CD4-positive, alpha-beta T cell (primary cell): ENCODE results near the gene KCNA2. TPM values are rescaled to one million over a fixed set of nuclear protein-coding genes. Genes with fewer than 3 reads are reported as not detected.
A peak's percentile ranks its signal among the peaks of the same experiment; 100 is the strongest.

ENCODE experiments used
- ATAC-seq: fragments of 200-7000 bp; cut with Tn5 transposase; one replicate; pipeline ENCODE4 v1.10.0; 2022; ENCODE audit warnings: mild to moderate bottlenecking; ENCODE audit not compliant: poor library complexity
- CTCF ChIA-PET: fragments of 350-600 bp; sonication (Branson Sonifier 250); formaldehyde crosslinking; loops from one replicate; lab custom pipeline; 2021; ENCODE audit warnings: antibody characterized with exemption, inconsistent platforms; lab: Charles Lee
- POLR2A ChIA-PET: fragments of 350-600 bp; sonication (Branson Sonifier 250); formaldehyde crosslinking; loops from one replicate; lab custom pipeline; 2021; ENCODE audit warnings: antibody characterized with exemption, inconsistent platforms; lab: Charles Lee
- DNase-seq, 14 experiments: peaks; one replicate each; pipeline ENCODE4 v3.0.0-alpha.2; 2013 to 2020; ENCODE audit warnings: mixed read lengths in 2 of 14
- H3K27ac ChIP-seq, 2 donors: one replicate each; pipeline versions ENCODE4 v1.5.1 to v1.7.0; 2013; ENCODE audit warnings: low read length in 2 of 2, low read depth in 1 of 2, mild to moderate bottlenecking in 1 of 2
- H3K27me3 ChIP-seq, 2 experiments: 1 replicate in 1 of 2; 2 replicates in 1 of 2; pipeline versions ENCODE4 v1.6.1 to v1.7.0; 2013; ENCODE audit warnings: low read length in 2 of 2, control low read depth in 1 of 2, mild to moderate bottlenecking in 1 of 2, moderate library complexity in 1 of 2; ENCODE audit not compliant: insufficient read depth in 2 of 2, control insufficient read depth in 1 of 2
- H3K36me3 ChIP-seq: one replicate; pipeline ENCODE4 v1.6.1; 2013; ENCODE audit warnings: low read length, control low read depth; ENCODE audit not compliant: insufficient read depth
- H3K4me1 ChIP-seq: one replicate; pipeline ENCODE4 v1.6.1; 2013; ENCODE audit warnings: low read length, control low read depth; ENCODE audit not compliant: insufficient read depth
- H3K4me3 ChIP-seq: one replicate; pipeline ENCODE4 v1.5.1; 2013; ENCODE audit warnings: mild to moderate bottlenecking, low read length, moderate library complexity
- H3K9me3 ChIP-seq, 2 experiments: 1 replicate in 1 of 2; 2 replicates in 1 of 2; pipeline versions ENCODE4 v1.6.1 to v1.7.0; 2013; ENCODE audit warnings: low read length in 2 of 2, mild to moderate bottlenecking in 2 of 2, control low read depth in 1 of 2, moderate library complexity in 1 of 2; ENCODE audit not compliant: control insufficient read depth in 1 of 2, insufficient read depth in 1 of 2
- H3K27ac Mint-ChIP-seq: one replicate; pipeline ENCODE4 v1.8.0; 2020; ENCODE audit warnings: mixed read lengths
- H3K27me3 Mint-ChIP-seq: one replicate; pipeline ENCODE4 v1.8.0; 2021; ENCODE audit warnings: mixed read lengths
- H3K36me3 Mint-ChIP-seq: one replicate; pipeline ENCODE4 v1.8.0; 2021; ENCODE audit warnings: low read depth, mixed read lengths
- H3K4me1 Mint-ChIP-seq: one replicate; pipeline ENCODE4 v1.8.0; 2021; ENCODE audit warnings: low read depth, mixed read lengths
- H3K4me3 Mint-ChIP-seq: one replicate; pipeline ENCODE4 v1.8.0; 2020; ENCODE audit warnings: mild to moderate bottlenecking, mixed read lengths
- H3K9me3 Mint-ChIP-seq: one replicate; pipeline ENCODE4 v1.8.0; 2020; ENCODE audit warnings: mixed read lengths
- CTCF ChIP-seq: fragments of 200-600 bp; IDR thresholded peaks from one replicate; pipeline ENCODE4 v1.8.0; 2022; ENCODE audit warnings: antibody characterized with exemption, mild to moderate bottlenecking
- intact Hi-C, 2 experiments: fragments of 100-400 bp; cut with DNase I in 1 of 2; cut with micrococcal nuclease in 1 of 2; formaldehyde crosslinking; loops; one replicate each; pipeline versions ENCODE4 v1.15.1 to v1.9.0; 2023 to 2025; cut with DNase I, micrococcal nuclease
- total RNA-seq, 174 experiments: library from RNA in 2 of 174; stranded (reverse) in 2 of 174; gene quantifications; one replicate each; pipeline ENCODE4 v1.2.3 and lab custom pipeline; 2021 to 2026

The KCNA2 gene
- total RNA-seq, 2 experiments from 2014 or later = 0.78 to 0.88 TPM

DNA sequence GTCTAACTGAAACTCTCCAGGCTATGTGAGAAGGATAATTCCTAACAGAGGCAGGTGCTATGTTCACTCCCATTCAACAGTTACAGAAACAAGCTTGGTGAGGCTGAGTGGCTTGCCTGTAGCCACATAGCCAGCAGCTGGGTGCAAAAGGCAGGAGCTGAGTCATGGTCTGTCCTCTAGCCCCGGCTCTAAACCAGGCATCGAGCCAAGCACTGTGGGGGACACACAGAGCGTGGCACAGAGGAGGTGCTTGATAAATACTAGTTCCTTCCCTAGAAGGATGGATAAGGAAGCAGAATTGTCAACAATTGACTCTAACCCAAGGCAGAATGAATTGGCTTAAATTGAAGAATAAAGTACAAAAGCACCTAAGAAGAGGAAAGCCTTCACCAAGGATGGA, 10.4 kb upstream of the KCNA2 start:
- Mint-ChIP-seq H3K27me3 (no peaks in the 10 kb centered on the region), H3K9me3 (no peaks in the 10 kb centered on the region), H3K4me3 (peak overlapping the region; percentile 6), H3K4me1 (peaks cover 46% of the 10 kb centered on the region), H3K27ac (no peak overlapping the region), H3K36me3 (peaks cover 8% of the 10 kb centered on the region)
- Histone ChIP-seq H3K27me3 (no peaks in the 10 kb centered on the region), H3K27ac (no peak overlapping the region), H3K4me3 (no peak overlapping the region), H3K4me1 (peaks cover 36% of the 10 kb centered on the region), H3K9me3 (no peaks in the 10 kb centered on the region), H3K36me3 (no peaks in the 10 kb centered on the region)
- intact Hi-C loops = loop anchor here (5.0 to 10.0 kb wide), 5 partner anchors 92 to 718 kb away; partner anchors contain the start of gene KCNC4 (in 1 of the 2)
- ChIA-PET POLR2A (interaction anchor here (0.8 to 2.7 kb wide), 2 partner anchors 10 to 149 kb away, joined by 3 to 7 read pairs; partner anchors contain the start of gene KCNA2), CTCF (interaction anchor here (1.7 kb wide), 1 partner anchor 149 kb away, joined by 7 read pairs; no protein-coding TSS in a partner anchor)
- TF ChIP-seq CTCF = no peak
- no peak for DNase-seq
- ATAC-seq = no peak

GRCh38 chr1:110615548-110616130, 9.5 kb upstream of the KCNA2 start:
- POLR2A ChIA-PET = interaction anchor here (0.8 to 2.7 kb wide), 2 partner anchors 9 to 150 kb away, joined by 3 to 7 read pairs; partner anchors contain the start of gene KCNA2
- peaks cover 33% of the 10 kb centered on the region for H3K4me1 ChIP-seq

More at GRCh38 chr1:110615548-110616130, 9.5 kb upstream of the KCNA2 start:
- Histone ChIP-seq H3K27ac (no peak overlapping the region), H3K27me3 (no peaks in the 10 kb centered on the region), H3K9me3 (no peaks in the 10 kb centered on the region), H3K4me3 (no peak overlapping the region), H3K36me3 (no peaks in the 10 kb centered on the region)
- H3K27me3 Mint-ChIP-seq = no peaks in the 10 kb centered on the region
- peak; percentile 71 for TF ChIP-seq CTCF
- intact Hi-C loops = loop anchor here (1.0 to 10.0 kb wide), 7 partner anchors 60 to 719 kb away; partner anchors contain the start of gene KCNC4 (in 1 of the 2)
- H3K4me1 Mint-ChIP-seq = peaks cover 41% of the 10 kb centered on the region
- H3K27ac Mint-ChIP-seq = no peak overlapping the region
- CTCF ChIA-PET = interaction anchor here (1.7 kb wide), 1 partner anchor 150 kb away, joined by 7 read pairs; no protein-coding TSS in a partner anchor
- H3K9me3 Mint-ChIP-seq = no peaks in the 10 kb centered on the region
- ATAC-seq = peak; percentile 16
- H3K4me3 Mint-ChIP-seq = no peak overlapping the region
- H3K36me3 Mint-ChIP-seq = peaks cover 8% of the 10 kb centered on the region
- DNase-seq = peak in 11 of 14 experiments; percentile 36 to 76 (median 54)
